Neural crest cell (in vitro differentiated cells): Measurements from ENCODE around the gene KRTAP19-5. TPM values are rescaled to one million over a fixed set of nuclear protein-coding genes. Genes with fewer than 3 reads are reported as not detected.
"Not testable (repeated sequence)": the region's sequence is repeated elsewhere in the genome, so short reads cannot be mapped to it uniquely, and the experiment has no call there.

ENCODE experiments used
- DNase-seq: peaks from one replicate; pipeline ENCODE4 v3.0.0; 2021; ENCODE audit warnings: low read depth, mixed read lengths, low spot score
- H3K27ac Mint-ChIP-seq: one replicate; pipeline ENCODE4 v1.8.0; 2021; ENCODE audit warnings: mild to moderate bottlenecking, mixed read lengths; ENCODE audit not compliant: unreplicated experiment
- H3K27me3 Mint-ChIP-seq: 2 replicates; pipeline ENCODE4 v1.8.0; 2021; ENCODE audit warnings: low read depth, mild to moderate bottlenecking, mixed read lengths
- H3K36me3 Mint-ChIP-seq: 2 replicates; pipeline ENCODE4 v1.8.0; 2021; ENCODE audit warnings: low read depth, mild to moderate bottlenecking, mixed read lengths
- H3K4me1 Mint-ChIP-seq: 2 replicates; pipeline ENCODE4 v1.8.0; 2021; ENCODE audit warnings: mixed read lengths
- H3K4me3 Mint-ChIP-seq: one replicate; pipeline ENCODE4 v1.8.0; 2021; ENCODE audit warnings: mild to moderate bottlenecking, mixed read lengths
- H3K9me3 Mint-ChIP-seq: 2 replicates; pipeline ENCODE4 v1.8.0; 2021; ENCODE audit warnings: mixed read lengths
- CTCF ChIP-seq: fragments of 200-600 bp; sonication (generic); conservative IDR thresholded peaks from 2 replicates; pipeline ENCODE4 v1.5.0; 2021; ENCODE audit warnings: antibody characterized with exemption, mild to moderate bottlenecking
- long read RNA-seq: library from polyadenylated mRNA; unstranded; transcript quantifications from one replicate; pipeline ENCODE4 v2.0.0, GENCODE V29; 2020
- total RNA-seq: library from RNA; stranded (reverse); gene quantifications from 2 replicates; pipeline ENCODE4 v1.2.1, GENCODE V29; 2021

The KRTAP19-5 gene
- total RNA-seq = not detected in 2 replicates
- long read RNA-seq = 0 reads

- Mint-ChIP-seq H3K9me3 (peaks cover 3% of the 10 kb centered on the region), H3K36me3 (no peaks in the 10 kb centered on the region), H3K4me3 (no peak within 1 kb of the TSS), H3K27ac (no peak within 1 kb of the TSS), H3K4me1 (no peaks in the 10 kb centered on the region), H3K27me3 (no peaks in the 10 kb centered on the region)
- DNase-seq = no peak
- TF ChIP-seq CTCF = no peak
Observed at GRCh38 chr21:30502041-30502440, at the start of gene KRTAP19-5. KRTAP19-5 (minus strand) TSS chr21:30502141; CDS start chr21:30502090, 51 bp downstream.

- Mint-ChIP-seq H3K36me3 (no peaks in the 10 kb centered on the region), H3K9me3 (peaks cover 5% of the 10 kb centered on the region), H3K4me1 (no peaks in the 10 kb centered on the region), H3K27ac (no peak within 1 kb of the TSS), H3K27me3 (no peaks in the 10 kb centered on the region), H3K4me3 (no peak within 1 kb of the TSS)
- TF ChIP-seq CTCF = no peak
- DNase-seq = no peak
Observed at GRCh38 chr21:30541764-30542163, 39.8 kb upstream of the KRTAP19-5 start, which contains the start of gene KRTAP19-6. KRTAP19-6 (minus strand) TSS chr21:30541864; CDS start chr21:30541833, 31 bp downstream.

GRCh38 chr21:30518876-30519275 is 16.9 kb upstream of the KRTAP19-5 start:
- H3K27ac Mint-ChIP-seq = no peak overlapping the region
- no peak for TF ChIP-seq CTCF
- no peaks in the 10 kb centered on the region for H3K4me1 Mint-ChIP-seq
- no peak for DNase-seq
- no peaks in the 10 kb centered on the region for H3K36me3 Mint-ChIP-seq
- no peak overlapping the region for H3K4me3 Mint-ChIP-seq
- peaks cover 7% of the 10 kb centered on the region for H3K27me3 Mint-ChIP-seq
- H3K9me3 Mint-ChIP-seq = peaks cover 7% of the 10 kb centered on the region

- H3K9me3 Mint-ChIP-seq = peaks cover 7% of the 10 kb centered on the region
- H3K36me3 Mint-ChIP-seq = no peaks in the 10 kb centered on the region
- no peak for TF ChIP-seq CTCF
- H3K4me1 Mint-ChIP-seq = no peaks in the 10 kb centered on the region
- peaks cover 7% of the 10 kb centered on the region for H3K27me3 Mint-ChIP-seq
- H3K4me3 Mint-ChIP-seq = no peak overlapping the region
- DNase-seq = no peak
- no peak overlapping the region for H3K27ac Mint-ChIP-seq
Observed at GRCh38 chr21:30515681-30516080, 13.7 kb upstream of the KRTAP19-5 start.

- not testable (repeated sequence) for H3K27me3 Mint-ChIP-seq, H3K27ac Mint-ChIP-seq, H3K9me3 Mint-ChIP-seq, DNase-seq, H3K4me3 Mint-ChIP-seq, H3K36me3 Mint-ChIP-seq, H3K4me1 Mint-ChIP-seq
- peak; percentile 58 for TF ChIP-seq CTCF
Observed at GRCh38 chr21:30505621-30506205, 3.8 kb upstream of the KRTAP19-5 start.
